Esophagus muscularis mucosa (tissue), 4 donors: Measurements from ENCODE around the gene ATP2B2.

Experiments used
- EP300 ChIP-seq: sonication (generic); formaldehyde crosslinking; IDR thresholded peaks from one replicate; pipeline ENCODE4 v1.6.1; 2017; ENCODE audit warnings: antibody characterized with exemption
- POLR2A ChIP-seq: fragments of 450-650 bp; IDR thresholded peaks from one replicate; pipeline ENCODE4 v1.6.1; 2017; ENCODE audit warnings: antibody characterized with exemption, moderate library complexity, mild to moderate bottlenecking, low read depth
- TF ChIP-seq, protein P1 (sequence below), 3 experiments: fragments of 200-600 bp in 2 of 3; fragments of 450-650 bp in 1 of 3; sonication (generic) in 2 of 3; IDR thresholded peaks; one replicate each; pipeline ENCODE4 v1.5.1; 2017 to 2019; ENCODE audit warnings: antibody characterized with exemption in 3 of 3, mild to moderate bottlenecking in 2 of 3, moderate library complexity in 1 of 3

DNA sequence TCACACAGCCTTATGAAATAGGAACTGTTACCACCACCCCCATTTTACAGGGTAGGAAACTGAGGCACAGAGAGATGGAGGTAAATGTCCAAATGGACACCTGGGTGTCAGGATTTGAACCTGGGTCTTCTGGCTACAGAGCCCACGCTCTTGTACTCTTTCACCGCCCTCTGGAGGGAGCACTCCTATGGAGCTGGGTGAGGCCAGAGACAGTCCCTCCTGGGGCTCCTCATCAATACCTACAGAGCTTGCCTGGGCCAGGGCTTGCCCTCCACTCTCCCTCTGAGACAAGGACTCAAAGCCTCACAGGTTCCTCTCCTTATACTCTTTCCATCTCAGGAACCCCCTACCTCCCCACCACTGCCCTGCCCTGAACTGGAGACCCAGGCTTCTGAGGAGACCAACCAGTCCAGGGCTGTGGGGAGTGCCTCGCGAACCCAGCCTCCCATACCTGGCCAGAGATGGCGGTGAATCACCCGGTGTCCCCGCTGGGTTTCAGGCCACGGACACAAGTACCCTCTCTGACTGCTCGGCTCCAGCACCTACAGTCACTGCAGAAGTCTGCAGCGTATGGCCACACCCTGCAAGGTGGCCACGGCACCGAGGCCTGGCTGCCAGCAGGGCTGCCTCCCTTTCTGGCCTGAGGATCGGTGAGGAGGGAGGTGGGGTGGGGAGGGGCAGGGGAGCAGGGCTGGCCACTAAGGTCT is 22.1 kb upstream of the ATP2B2 start:
- TF ChIP-seq, protein P1, sequence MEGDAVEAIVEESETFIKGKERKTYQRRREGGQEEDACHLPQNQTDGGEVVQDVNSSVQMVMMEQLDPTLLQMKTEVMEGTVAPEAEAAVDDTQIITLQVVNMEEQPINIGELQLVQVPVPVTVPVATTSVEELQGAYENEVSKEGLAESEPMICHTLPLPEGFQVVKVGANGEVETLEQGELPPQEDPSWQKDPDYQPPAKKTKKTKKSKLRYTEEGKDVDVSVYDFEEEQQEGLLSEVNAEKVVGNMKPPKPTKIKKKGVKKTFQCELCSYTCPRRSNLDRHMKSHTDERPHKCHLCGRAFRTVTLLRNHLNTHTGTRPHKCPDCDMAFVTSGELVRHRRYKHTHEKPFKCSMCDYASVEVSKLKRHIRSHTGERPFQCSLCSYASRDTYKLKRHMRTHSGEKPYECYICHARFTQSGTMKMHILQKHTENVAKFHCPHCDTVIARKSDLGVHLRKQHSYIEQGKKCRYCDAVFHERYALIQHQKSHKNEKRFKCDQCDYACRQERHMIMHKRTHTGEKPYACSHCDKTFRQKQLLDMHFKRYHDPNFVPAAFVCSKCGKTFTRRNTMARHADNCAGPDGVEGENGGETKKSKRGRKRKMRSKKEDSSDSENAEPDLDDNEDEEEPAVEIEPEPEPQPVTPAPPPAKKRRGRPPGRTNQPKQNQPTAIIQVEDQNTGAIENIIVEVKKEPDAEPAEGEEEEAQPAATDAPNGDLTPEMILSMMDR (IDR thresholded peaks at IDR 0.05): no peak
- TF ChIP-seq POLR2A (no peak), EP300 (no peak)
